Suprapubic skin (tissue), 4 donors: ENCODE measurements around the gene YTHDF2.

Experiments used
- CTCF ChIP-seq, 2 donors: fragments of 200-600 bp in 1 of 2; fragments of 450-650 bp in 1 of 2; sonication (generic) in 1 of 2; IDR thresholded peaks; one replicate each; pipeline ENCODE4 v1.5.1; 2016 to 2019; ENCODE audit warnings: antibody characterized with exemption in 2 of 2, mild to moderate bottlenecking in 1 of 2, moderate library complexity in 1 of 2
- EP300 ChIP-seq: sonication (generic); formaldehyde crosslinking; IDR thresholded peaks from one replicate; pipeline ENCODE4 v1.6.1; 2017; ENCODE audit warnings: antibody characterized with exemption
- POLR2AphosphoS5 ChIP-seq, 3 donors: sonication (generic); formaldehyde crosslinking; IDR thresholded peaks; one replicate each; pipeline ENCODE4 v1.6.1; 2017; ENCODE audit warnings: antibody characterized with exemption in 3 of 3

GRCh38 chr1:28782011-28782410 lies 45.3 kb downstream of the YTHDF2 start:
- TF ChIP-seq POLR2AphosphoS5 (IDR thresholded peaks at IDR 0.05): no peak
- TF ChIP-seq CTCF (IDR thresholded peaks at IDR 0.05): no peak
- TF ChIP-seq EP300: no peak
